Measurements from ENCODE around the gene HAUS8.

GRCh38 chr19:17105556-17105955 is 30.3 kb upstream of the HAUS8 start:
- TF ChIP-seq CTCF (IDR thresholded peaks at IDR 0.05) (no peak), POLR2A (IDR thresholded peaks at IDR 0.05) (no peak)

All from body of pancreas (tissue), 4 donors.